OCI-LY1 (cell line): ENCODE results near the gene SNX5.

Experiments
- EZH2 ChIP-seq: fragments of 200-600 bp; sonication (generic), shearing (Covaris generic); IDR thresholded peaks from 2 replicates; pipeline ENCODE4 v1.8.0; 2017; ENCODE audit warnings: borderline replicate concordance, mixed run types, mild to moderate bottlenecking, antibody characterized with exemption, low read length, moderate library complexity, mixed read lengths
- TF ChIP-seq, protein P1 (sequence below): fragments of 200-600 bp; sonication (generic), shearing (Covaris generic); IDR thresholded peaks from 2 replicates; pipeline ENCODE4 v1.5.1; 2017; ENCODE audit warnings: mild to moderate bottlenecking, antibody characterized with exemption, low read length, moderate library complexity, mixed read lengths

DNA sequence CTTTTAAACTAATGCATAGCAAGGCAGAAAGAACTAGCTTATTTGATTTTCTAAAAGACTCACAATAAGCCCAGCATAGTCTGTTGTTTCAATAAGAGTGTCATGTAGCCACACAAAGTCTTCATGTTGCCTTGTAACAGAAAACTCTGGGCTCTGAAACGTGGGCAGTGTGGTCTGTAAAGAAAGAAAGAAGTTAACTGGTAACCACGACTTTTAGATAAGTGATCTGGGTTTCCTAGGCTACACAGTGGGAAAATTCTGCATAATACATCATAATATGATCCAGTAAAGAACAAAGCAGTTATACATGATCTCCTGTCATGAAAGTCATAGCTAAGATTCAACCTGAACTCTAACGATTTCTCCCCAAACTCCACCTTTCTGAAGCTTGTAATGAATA, 13.3 kb downstream of the SNX5 start:
- TF ChIP-seq, protein P1, sequence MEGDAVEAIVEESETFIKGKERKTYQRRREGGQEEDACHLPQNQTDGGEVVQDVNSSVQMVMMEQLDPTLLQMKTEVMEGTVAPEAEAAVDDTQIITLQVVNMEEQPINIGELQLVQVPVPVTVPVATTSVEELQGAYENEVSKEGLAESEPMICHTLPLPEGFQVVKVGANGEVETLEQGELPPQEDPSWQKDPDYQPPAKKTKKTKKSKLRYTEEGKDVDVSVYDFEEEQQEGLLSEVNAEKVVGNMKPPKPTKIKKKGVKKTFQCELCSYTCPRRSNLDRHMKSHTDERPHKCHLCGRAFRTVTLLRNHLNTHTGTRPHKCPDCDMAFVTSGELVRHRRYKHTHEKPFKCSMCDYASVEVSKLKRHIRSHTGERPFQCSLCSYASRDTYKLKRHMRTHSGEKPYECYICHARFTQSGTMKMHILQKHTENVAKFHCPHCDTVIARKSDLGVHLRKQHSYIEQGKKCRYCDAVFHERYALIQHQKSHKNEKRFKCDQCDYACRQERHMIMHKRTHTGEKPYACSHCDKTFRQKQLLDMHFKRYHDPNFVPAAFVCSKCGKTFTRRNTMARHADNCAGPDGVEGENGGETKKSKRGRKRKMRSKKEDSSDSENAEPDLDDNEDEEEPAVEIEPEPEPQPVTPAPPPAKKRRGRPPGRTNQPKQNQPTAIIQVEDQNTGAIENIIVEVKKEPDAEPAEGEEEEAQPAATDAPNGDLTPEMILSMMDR, result no peak
- TF ChIP-seq EZH2, result no peak
